ENCODE results near the gene GNS.

The GNS gene

DNA sequence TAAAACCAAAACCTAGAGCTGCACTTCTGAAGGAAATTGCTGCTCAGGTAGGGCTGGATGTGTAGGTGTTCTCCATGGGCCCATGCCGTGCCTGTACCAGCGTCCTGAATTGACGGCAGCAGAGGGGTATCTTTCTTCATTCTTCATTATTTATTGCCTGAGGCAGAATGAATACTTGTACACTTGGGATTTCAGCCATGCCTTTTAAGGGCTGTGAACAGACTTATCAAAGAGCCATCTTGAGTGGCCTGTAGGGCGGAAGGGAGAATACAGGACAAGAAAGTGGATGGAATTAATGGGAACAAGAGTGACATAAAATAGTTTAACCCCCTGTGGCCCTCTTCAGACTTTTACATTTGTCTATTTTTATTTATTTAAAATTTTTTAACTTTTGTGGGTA lies 87.5 kb downstream of the GNS start:
- no peak for DNase-seq

- no peak for DNase-seq
Measured at GRCh38 chr12:64670919-64671639, 88.1 kb downstream of the GNS start.

GRCh38 chr12:64670019-64670418 lies 89.2 kb downstream of the GNS start:
- DNase-seq = no peak

GRCh38 chr12:64669270-64669842 lies 89.8 kb downstream of the GNS start:
- peak; percentile 49 for DNase-seq

DNA sequence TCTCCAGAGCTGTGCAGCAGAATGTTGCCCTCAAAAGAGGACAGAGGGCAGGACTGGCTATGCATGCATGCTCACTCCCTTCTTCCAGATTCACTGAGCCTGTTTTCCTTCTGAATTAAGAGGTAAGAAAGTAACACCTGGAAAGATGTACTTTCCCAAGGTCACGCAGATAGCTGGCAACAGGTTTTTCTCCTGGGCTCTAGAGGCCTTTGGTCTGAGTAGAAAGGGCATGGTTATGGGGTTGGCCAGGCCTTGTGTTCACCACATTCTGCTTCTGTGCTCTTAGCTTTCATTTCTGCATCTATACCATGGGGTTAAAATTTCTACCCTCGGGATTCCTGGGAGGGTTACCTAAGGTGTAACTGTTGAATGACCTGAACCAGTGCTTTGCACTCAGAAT lies 91.4 kb downstream of the GNS start:
- DNase-seq = no peak

DNA sequence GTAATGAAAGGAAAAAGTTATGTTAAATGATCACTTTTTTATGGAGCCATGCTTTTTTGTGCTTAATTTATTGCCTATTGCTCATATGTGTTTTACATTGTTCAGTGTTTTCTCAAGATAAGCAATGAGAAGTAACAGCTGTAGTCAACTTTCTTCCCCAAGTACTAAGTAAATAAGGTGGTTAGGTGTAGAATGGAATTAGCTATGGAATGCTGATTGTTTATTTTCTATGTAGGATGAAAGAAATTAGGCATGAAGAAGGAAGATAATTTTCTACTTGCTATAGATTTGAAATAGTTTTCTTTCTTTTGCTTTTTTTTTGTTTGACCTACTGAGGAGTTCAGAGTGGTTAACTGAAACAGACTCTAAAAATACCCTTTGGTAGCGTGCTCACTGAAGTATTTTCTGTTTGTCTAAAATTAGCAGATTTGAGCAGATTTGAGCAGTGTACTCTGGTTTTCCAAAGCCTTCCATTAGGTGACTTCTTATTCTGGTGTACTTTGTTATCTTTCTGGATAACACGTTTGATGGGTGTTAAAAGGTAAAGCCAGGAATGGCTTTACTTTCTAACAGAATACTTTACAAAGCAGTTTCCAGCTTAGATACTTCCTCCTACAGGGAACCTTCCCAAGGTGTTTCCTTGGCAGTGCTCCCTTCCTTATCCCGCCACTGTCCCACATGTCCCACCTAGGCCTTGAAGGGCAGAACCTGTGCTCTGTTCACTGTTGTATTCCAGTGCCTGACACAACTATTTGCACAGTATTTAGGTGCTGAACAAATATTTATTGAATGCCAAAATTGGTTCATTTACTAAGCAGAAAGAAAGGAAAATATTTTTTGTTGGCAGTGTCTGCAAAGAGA lies 92.9 kb downstream of the GNS start:
- DNase-seq = no peak

DNA sequence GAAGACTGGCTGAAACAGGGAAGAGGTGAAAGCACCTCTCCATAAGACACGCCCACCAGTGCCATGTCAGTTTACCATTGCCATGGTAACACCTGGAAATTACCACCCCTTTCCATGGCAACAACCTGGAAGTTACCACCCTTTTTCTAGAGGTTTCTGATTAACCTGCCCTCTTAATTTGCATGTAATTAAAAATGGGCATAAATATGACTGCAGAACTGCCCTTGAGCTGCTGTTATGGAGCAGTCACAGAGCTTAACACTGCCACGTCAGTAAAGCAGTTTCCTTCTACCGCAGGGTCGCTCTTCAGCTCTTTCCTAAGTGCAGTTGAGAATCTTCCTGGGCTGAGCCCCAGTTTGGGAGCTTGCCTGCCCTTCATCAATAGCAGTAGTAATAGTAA lies 93.7 kb downstream of the GNS start:
- DNase-seq = peak; percentile 32
